ENCODE measurements around the gene ENO3.

DNA sequence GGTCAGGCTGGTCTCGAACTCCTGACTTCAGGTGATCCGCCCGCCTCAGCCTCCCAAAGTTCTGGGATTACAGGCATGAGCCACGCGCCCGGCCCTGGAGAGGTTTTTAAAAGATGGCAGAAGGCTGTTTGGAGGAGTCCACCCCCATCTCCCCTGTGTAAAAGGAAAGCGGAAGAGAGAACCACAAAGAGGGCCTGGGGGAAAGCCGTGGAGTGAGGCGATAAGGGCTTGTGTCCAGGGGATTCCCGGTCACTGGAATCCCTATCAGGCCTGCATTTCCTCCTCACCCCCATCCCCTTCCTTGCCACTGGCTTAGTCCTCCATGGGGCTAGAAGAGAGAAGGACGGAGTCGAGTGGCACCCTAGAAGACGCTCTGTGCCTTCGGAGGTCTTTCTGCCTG, 19.0 kb upstream of the ENO3 start, which contains the start of gene GP1BA:
- TF ChIP-seq, protein P1, sequence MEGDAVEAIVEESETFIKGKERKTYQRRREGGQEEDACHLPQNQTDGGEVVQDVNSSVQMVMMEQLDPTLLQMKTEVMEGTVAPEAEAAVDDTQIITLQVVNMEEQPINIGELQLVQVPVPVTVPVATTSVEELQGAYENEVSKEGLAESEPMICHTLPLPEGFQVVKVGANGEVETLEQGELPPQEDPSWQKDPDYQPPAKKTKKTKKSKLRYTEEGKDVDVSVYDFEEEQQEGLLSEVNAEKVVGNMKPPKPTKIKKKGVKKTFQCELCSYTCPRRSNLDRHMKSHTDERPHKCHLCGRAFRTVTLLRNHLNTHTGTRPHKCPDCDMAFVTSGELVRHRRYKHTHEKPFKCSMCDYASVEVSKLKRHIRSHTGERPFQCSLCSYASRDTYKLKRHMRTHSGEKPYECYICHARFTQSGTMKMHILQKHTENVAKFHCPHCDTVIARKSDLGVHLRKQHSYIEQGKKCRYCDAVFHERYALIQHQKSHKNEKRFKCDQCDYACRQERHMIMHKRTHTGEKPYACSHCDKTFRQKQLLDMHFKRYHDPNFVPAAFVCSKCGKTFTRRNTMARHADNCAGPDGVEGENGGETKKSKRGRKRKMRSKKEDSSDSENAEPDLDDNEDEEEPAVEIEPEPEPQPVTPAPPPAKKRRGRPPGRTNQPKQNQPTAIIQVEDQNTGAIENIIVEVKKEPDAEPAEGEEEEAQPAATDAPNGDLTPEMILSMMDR (conservative IDR thresholded peaks at IDR 0.05; ENCODE audit: low read length), result no peak
- TF ChIP-seq EZH2phosphoT487 (IDR thresholded peaks at IDR 0.05; ENCODE audit: borderline replicate concordance), result no peak
